Endometrial microvascular endothelial cells (primary cell): ENCODE measurements around the gene KMT2C. TPM values are rescaled to one million over a fixed set of nuclear protein-coding genes. Genes with fewer than 3 reads are reported as not detected.
"Not testable (repeated sequence)": the region's sequence is repeated elsewhere in the genome, so short reads cannot be mapped to it uniquely, and the experiment has no call there.

Source experiments
- in situ Hi-C: cut with HindIII; loops from 2 replicates; pipeline ENCODE4 v1.10.0; 2017; ENCODE audit warnings: low sequenced_read_pairs, low pct_unique_long_range_greater_than_20kb; ENCODE audit errors: inconsistent ontology term
- total RNA-seq: library from RNA; depleted of rRNA; stranded (reverse); fragments of >200 nt; gene quantifications from one replicate; pipeline ENCODE4 v1.2.3, GENCODE V29; 2015; ENCODE audit errors: inconsistent ontology term

The KMT2C gene
- total RNA-seq, 1 donor from 2014 or later = 51.7 TPM

- in situ Hi-C loops = no loop called here
These were observed 21.0 kb downstream of the KMT2C start for GRCh38 chr7:152414779-152415178.

GRCh38 chr7:152411389-152411788 lies 24.4 kb downstream of the KMT2C start:
- in situ Hi-C loops = no loop called here

GRCh38 chr7:152406491-152406890 lies 29.3 kb downstream of the KMT2C start:
- in situ Hi-C loops = no loop called here

- in situ Hi-C loops = not testable (repeated sequence)
These were observed 29.8 kb downstream of the KMT2C start for GRCh38 chr7:152406030-152406429.

- in situ Hi-C loops = no loop called here
These were observed 32.1 kb downstream of the KMT2C start for GRCh38 chr7:152403726-152404125.

GRCh38 chr7:152402384-152403250 lies 33.2 kb downstream of the KMT2C start:
- in situ Hi-C loops = no loop called here

- in situ Hi-C loops = no loop called here
These were observed 36.5 kb downstream of the KMT2C start for GRCh38 chr7:152399344-152399743.

GRCh38 chr7:152395112-152395511 lies 40.7 kb downstream of the KMT2C start:
- in situ Hi-C loops = no loop called here

- in situ Hi-C loops = not testable (repeated sequence)
These were observed 41.6 kb downstream of the KMT2C start for GRCh38 chr7:152394214-152394613.

- in situ Hi-C loops = no loop called here
These were observed 43.5 kb downstream of the KMT2C start for GRCh38 chr7:152392254-152392653.

GRCh38 chr7:152386136-152386764 lies 49.6 kb downstream of the KMT2C start:
- in situ Hi-C loops = not testable (repeated sequence)

- in situ Hi-C loops = not testable (repeated sequence)
These were observed 51.3 kb downstream of the KMT2C start for GRCh38 chr7:152384235-152385200.

GRCh38 chr7:152383341-152384234 lies 52.2 kb downstream of the KMT2C start:
- in situ Hi-C loops = no loop called here

- in situ Hi-C loops = no loop called here
These were observed 53.6 kb downstream of the KMT2C start for GRCh38 chr7:152382244-152382643.

GRCh38 chr7:152380931-152381578 lies 54.7 kb downstream of the KMT2C start:
- in situ Hi-C loops = not testable (repeated sequence)

GRCh38 chr7:152378497-152378896 lies 57.3 kb downstream of the KMT2C start:
- in situ Hi-C loops = not testable (repeated sequence)

- in situ Hi-C loops = not testable (repeated sequence)
These were observed 58.9 kb downstream of the KMT2C start for GRCh38 chr7:152376716-152377484.
